Lower leg skin (tissue), 4 donors: ENCODE data around the gene FAM216A. TPM values are rescaled to one million over a fixed set of nuclear protein-coding genes. Genes with fewer than 3 reads are reported as not detected.

Experiments used
- DNase-seq, 2 donors: peaks; one replicate each; pipeline ENCODE4 v3.0.0-alpha.2; 2019; ENCODE audit warnings: low spot score in 2 of 2
- H3K4me3 ChIP-seq: fragments of 200-600 bp; sonication (generic); 2 replicates; pipeline ENCODE4 v1.5.1; 2017; ENCODE audit warnings: mild to moderate bottlenecking, low read depth; ENCODE audit not compliant: poor library complexity, severe bottlenecking
- CTCF ChIP-seq, 3 donors: fragments of 450-650 bp; IDR thresholded peaks; one replicate each; pipeline ENCODE4 v1.5.1; 2016; ENCODE audit warnings: antibody characterized with exemption in 3 of 3, mild to moderate bottlenecking in 3 of 3, moderate library complexity in 2 of 3
- POLR2A ChIP-seq, 2 donors: fragments of 450-650 bp; IDR thresholded peaks; one replicate each; pipeline ENCODE4 v1.6.1; 2016 to 2017; ENCODE audit warnings: antibody characterized with exemption in 2 of 2, mild to moderate bottlenecking in 1 of 2, moderate library complexity in 1 of 2
- WGBS, 2 donors: methylation state at CpG; one replicate each; pipeline ENCODE4 v1.1.5; 2018; 5-methylcytosine and 5-hydroxymethylcytosine counted together
- intact Hi-C: fragments of 100-400 bp; cut with DNase I; formaldehyde crosslinking; loops from one replicate; pipeline ENCODE4 v1.15.0; 2023; ENCODE audit warnings: low total_unique reads
- total RNA-seq, 4 donors: library from RNA; depleted of rRNA; stranded (reverse); fragments of >200 nt; gene quantifications; one replicate each; pipeline ENCODE4 v1.1.0, GENCODE V29; 2016

FAM216A gene
- total RNA-seq, 4 donors from 2014 or later, result 0.30 to 1.9 (median 0.85) TPM

GRCh38 chr12:110431957-110432587, 36.6 kb upstream of the FAM216A start:
- WGBS, 2 donors, result 83 to 87% methylated on average over 12 of the region's 12 CpGs
- H3K4me3 ChIP-seq, result no peak overlapping the region
- no peak for TF ChIP-seq CTCF (IDR thresholded peaks at IDR 0.05)
- no peak for TF ChIP-seq POLR2A (IDR thresholded peaks at IDR 0.05)
- intact Hi-C loops, result no loop called here
- DNase-seq, result no peak

DNA sequence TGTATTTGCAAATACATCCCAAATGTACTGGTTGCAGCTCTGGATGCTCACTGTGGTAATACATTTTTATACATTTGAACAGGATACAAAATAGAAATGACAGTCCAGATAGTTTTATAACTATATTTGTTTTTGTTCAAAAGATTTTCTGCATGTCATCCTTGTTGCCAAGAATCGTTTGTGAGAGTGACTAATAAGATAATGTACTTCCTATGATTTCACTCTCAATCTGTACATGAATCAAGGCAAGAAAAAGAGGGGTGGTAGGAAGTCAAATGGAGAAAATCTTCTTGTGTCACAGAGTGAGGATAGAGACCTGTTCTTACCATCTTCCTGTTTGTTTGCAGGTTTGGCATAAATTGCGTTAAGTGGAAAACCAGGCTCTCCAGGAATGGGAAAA, 32.4 kb upstream of the FAM216A start:
- TF ChIP-seq CTCF (IDR thresholded peaks at IDR 0.05), result no peak
- TF ChIP-seq POLR2A (IDR thresholded peaks at IDR 0.05), result no peak
- intact Hi-C loops, result no loop called here
- H3K4me3 ChIP-seq, result no peak overlapping the region
- DNase-seq, result no peak
- WGBS, 2 donors, result 54 to 59% methylated on average over 2 of the region's 2 CpGs

- no peak overlapping the region for H3K4me3 ChIP-seq
- 95 to 97% methylated on average over 3 of the region's 3 CpGs for WGBS, 2 donors
- peak in 1 of 2 donors; percentile 28 for DNase-seq
- TF ChIP-seq CTCF (IDR thresholded peaks at IDR 0.05), result no peak
- TF ChIP-seq POLR2A (IDR thresholded peaks at IDR 0.05), result no peak
- intact Hi-C loops, result no loop called here
Measured at GRCh38 chr12:110444455-110444854, 24.2 kb upstream of the FAM216A start.

- intact Hi-C loops, result no loop called here
- peak; percentile 94 to 99 for DNase-seq
- peak within 1 kb of the TSS; percentile 83 for H3K4me3 ChIP-seq
- WGBS, 2 donors, result 1% methylated on average over 51 of the region's 51 CpGs
- TF ChIP-seq CTCF (IDR thresholded peaks at IDR 0.05), result peak in 1 of 3 donors; percentile 73
- TF ChIP-seq POLR2A (IDR thresholded peaks at IDR 0.05), result peak in 1 of 2 donors; percentile 10
Measured at GRCh38 chr12:110449799-110450497, 18.7 kb upstream of the FAM216A start, which contains the start of gene ARPC3. Gene ARPC3, minus strand, starts transcription at chr12:110450337. Its CDS starts 77 bp downstream, at chr12:110450260.

GRCh38 chr12:110451263-110451662, 17.4 kb upstream of the FAM216A start:
- intact Hi-C loops, result no loop called here
- peak in 1 of 2 donors; percentile 37 for DNase-seq
- H3K4me3 ChIP-seq, result no peak overlapping the region
- TF ChIP-seq CTCF (IDR thresholded peaks at IDR 0.05) (no peak), POLR2A (IDR thresholded peaks at IDR 0.05) (no peak)
- 79 to 80% methylated on average over 1 of the region's 1 CpG for WGBS, 2 donors
